Stimulated activated CD8-positive, alpha-beta memory T cell treated with anti-CD3 and anti-CD28 coated beads, Interleukin-12 subunit alpha, Interleukin-12 subunit beta, amount 100 ng/mL, for 1 hour (primary cell): ENCODE results near the gene INO80C.
"Not testable (repeated sequence)": the region's sequence is repeated elsewhere in the genome, so short reads cannot be mapped to it uniquely, and the experiment has no call there.

Source experiments
- DNase-seq: peaks from one replicate; pipeline ENCODE4 v3.0.0-alpha.2; 2020; ENCODE audit warnings: low read depth

Gene INO80C

GRCh38 chr18:35460736-35461161 is 37.0 kb downstream of the INO80C start:
- no peak for DNase-seq

DNA sequence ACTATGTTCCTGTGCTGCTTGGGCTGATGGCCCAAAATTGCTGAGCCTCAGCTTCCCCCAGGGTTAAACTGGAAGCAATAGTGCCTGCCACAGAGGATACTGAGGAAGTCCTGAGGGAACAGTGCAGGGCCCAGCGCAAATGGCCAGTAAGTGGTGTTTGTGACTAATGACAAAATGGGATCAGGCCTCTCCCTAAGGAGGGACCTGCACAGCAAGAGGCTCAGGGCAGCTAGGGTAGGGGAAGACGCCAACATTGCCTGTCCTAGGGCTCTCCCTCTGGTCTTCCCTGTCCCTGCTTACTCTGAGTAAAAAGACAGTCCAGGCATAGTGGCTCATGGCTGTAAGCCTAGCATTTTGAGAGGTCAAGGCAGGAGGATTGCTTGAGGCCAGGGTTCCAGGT is 37.8 kb downstream of the INO80C start:
- no peak for DNase-seq

DNA sequence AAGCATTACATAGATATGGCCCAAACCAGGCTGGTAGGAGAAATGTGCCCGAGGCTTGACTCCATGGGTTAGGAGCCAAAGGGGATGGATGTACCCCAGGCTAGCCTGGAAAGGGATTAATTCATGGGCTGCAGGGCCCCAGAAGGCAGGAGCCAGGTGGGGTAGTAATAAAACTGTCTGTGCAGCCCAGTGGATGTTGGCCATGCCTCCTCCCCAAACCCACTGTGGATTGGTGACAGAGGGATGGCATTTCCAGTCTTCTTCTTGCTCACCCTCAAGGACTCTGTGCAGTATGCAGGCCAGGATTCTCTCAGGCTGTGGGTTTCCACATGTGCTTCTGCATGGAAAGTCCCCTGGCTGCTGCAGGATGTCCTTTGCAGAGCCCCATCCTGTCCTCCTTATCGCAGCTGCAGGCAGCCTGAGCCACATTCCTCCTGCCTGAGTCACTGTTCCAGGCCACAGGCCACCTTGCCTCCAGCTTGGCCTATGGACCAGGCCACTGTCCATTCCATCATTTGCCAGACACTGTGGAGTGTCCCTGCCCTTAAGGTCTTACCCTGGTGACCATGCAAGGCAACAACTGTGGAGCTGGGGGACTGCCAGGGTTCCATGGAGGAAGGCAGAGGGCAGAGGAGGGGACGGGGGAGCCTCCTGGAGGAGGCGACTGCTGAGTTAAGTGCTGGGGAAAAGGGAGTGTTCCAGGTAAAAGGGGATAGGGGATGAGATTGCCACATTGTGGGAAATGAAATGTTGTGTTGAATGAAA is 38.9 kb downstream of the INO80C start:
- no peak for DNase-seq

GRCh38 chr18:35458271-35458670 is 39.5 kb downstream of the INO80C start:
- no peak for DNase-seq

DNA sequence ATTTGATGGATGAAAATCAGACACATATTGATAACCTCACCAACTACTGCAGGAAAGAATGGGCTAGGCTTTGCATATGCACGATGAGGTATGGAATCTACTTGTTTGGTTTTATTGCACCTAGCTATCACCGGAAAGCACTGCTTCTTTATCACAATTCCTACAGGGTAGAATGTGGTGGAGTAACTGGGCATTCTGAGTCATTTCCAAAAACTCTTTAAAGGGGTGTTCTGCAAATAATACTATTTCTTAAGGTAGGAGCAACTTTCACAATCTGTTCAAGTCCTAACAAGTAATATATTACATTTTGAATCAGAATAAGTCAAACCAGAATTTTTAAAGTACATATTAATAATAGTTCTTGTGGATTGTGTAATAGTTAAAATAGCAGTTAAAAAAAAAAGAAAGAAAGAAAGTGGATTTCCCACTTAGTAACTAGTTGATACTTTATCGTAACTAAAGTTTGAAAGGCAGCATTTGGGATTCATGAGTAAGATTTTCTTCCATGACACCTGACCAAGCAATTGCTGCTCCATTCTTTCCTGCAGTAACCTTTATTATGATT is 40.5 kb downstream of the INO80C start:
- no peak for DNase-seq

DNA sequence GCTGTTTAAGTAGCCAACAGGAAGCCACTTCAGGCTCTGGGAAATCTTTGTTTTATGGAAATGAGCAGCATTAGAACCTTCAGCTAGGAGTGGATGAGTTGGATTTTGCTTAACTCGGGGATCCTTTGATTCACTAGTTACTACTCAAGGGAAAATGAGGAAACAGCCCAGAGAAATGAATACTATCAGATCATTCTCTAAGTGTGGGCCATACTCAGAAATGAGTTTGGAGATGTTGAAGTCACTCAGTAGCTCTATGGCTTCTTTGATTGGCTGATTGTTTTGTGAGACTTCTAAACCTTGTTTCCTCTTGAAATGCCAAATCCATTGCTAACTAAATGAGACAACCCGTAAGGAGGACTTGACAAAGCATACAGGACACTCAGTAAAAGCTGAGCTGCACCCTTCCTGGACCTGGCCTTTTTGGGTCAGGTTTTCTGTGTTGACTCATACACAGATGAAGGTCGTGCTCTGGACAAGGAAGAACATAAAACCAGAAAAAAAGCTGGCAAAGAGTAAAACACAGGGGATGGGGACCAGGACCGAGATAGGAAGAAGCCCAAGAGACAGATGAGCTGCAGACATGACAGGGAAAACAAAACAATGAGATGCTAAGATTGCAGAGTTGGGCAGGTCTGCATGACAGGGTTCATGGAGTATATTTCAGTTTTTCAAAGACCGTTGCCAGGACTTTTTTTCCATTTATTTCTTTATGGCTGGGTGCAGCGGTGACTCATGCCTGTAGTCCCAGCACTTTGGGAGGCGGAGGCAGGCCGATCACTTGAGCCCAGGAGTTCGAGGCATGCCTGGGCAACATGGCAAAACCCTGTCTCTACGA is 41.6 kb downstream of the INO80C start:
- no peak for DNase-seq

DNA sequence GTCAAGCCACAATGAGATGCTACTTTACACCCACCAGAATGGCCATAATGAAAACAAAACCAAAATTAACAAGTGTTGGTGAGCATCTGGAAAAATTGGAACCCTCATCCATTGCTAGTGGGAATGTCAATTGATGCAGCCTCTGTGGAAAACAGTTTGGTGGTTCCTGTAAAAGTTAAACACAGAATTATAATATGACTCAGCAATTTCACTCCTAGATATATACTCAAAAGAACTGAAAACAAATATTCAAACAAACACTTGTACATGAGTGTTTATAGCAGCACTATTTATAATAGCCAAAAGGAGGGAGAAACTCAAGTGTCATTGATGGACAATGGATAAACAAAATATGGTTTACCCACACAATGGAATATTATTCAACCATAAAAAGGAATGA is 43.0 kb downstream of the INO80C start:
- DNase-seq: no peak

DNA sequence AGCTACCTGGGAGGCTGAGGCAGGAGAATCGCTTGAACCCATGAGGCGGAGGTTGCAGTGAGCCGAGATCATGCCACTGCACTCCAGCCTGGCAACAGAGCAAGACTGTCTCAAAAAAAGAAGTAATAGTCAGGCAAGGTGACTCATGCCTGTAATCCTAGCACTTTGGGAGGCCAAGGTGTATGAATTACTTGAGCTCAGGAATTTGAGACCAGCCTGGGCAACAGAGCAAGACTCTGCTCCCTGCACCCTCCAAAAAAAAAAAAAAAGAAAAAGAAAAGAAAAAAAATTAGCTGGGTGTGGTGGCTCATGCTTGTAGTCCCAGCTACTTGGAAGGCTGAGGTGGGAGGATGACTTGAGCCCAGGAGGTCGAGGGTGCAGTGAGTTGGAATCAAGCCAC is 44.7 kb downstream of the INO80C start:
- not testable (repeated sequence) for DNase-seq

GRCh38 chr18:35451916-35452315 is 45.8 kb downstream of the INO80C start:
- no peak for DNase-seq

DNA sequence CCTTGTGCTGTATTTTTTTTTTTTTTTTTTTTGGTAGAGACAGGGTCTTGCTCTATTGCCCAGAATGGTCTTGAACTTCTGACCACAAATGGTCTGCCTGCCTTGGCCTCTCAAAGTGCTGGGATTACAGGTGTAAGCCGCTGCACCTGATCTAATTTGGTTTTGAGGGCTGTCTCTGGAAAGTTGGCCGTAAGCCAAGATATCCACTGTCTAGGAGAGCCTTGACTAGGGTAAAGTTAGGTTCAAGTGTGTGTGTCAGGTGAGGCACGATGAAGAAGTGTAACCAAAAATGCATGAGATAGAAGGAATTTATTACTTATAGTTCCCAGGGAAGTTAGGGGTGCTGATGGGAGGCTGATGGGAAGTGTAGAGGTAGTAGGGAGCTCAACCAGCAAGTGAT is 46.7 kb downstream of the INO80C start:
- no peak for DNase-seq

DNA sequence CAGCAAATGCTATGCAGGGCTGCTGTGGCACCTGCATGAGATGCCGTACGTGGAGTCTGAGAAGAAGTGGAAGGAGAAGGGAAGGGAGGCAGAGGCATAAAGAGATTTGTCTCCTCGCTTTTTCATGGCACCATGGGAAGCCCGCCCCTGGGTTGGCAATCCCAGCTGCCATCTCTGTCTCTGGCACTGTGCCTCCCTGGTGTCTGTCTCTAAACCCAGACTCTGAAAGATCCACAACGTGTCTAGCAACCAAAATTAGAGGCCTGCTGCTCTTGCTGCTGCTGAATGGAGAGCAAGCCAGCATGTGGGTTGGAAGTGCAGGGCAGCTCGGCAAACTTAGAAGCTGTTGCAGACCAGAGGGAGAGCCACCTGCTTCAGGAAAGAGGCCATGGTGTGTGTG is 53.1 kb downstream of the INO80C start:
- no peak for DNase-seq

DNA sequence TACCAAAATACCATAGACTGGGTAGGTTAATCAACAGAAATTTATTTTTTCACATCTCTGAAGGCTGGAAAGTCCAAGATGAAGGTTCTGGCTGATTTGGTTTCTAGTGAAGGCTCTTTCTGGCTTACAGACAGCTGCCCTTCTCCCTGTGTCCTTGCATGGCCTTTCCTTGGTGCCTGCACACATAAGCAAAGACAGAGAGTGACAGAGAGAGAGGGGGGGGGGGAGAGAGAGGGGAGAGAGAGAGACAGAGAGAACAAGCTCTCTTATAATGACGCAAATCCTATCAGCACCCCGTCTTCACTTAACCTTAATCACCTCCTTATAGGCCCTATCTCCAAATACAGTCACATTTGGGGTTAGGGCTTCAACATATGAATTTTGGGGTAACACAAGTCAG is 53.9 kb downstream of the INO80C start:
- DNase-seq: no peak

DNA sequence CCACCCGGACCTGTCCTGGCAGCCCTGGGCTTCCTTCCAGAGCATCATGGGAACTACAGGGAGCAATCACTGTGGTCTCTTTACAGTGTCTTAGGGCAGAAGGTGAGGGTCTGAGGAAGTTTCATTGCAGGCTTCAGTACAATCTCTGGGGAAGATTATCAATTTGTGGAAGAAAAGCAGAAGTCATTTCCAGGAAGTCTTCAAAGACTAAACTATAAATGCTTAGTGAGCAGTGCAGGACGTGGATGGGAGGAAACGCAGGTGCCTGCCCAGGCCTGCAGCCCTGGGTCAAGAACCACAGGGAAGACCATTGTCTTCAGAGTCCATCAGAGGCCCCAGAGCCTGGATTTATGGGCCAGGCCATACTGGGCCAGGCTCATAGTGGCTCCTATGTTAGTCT is 54.3 kb downstream of the INO80C start:
- no peak for DNase-seq

- no peak for DNase-seq
These were observed 55.1 kb downstream of the INO80C start for GRCh38 chr18:35442701-35443100.

- no peak for DNase-seq
These were observed 55.7 kb downstream of the INO80C start for GRCh38 chr18:35441857-35442595.

DNA sequence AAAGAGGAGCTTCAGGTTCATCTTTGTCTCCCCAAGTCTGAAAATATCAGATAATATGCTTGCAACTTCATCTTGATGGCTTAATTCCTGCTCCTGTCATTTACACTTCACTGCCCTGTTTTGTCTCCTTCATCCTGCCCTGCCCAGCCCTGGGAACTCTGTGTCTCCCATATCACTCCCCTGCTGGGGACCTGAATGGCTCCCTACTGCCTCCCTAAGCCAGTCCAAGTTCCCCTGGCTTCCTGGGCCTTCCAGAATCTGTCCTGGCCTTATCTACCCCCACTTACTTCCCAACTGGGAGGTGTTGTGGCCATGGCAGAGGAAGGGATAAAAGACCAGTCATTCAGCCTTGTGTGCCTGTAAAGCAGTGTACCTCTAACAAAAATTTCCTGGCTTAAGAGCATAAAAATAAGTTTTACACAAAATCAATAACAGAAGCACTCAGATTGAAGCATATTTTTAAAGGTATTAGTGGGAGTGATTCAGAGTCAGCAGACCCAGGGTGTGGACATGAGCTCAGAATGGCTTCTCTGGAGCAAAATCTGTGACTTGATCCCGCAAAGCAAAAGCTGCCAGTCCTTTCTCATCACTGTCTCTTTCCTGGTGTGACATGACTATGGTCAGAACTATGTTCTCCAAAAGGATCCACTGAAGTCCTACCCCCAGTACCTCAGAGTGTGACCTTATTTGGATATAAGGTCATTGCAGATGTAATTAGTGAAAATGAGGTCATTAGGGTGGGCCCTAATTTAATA is 59.1 kb downstream of the INO80C start:
- DNase-seq: no peak

DNA sequence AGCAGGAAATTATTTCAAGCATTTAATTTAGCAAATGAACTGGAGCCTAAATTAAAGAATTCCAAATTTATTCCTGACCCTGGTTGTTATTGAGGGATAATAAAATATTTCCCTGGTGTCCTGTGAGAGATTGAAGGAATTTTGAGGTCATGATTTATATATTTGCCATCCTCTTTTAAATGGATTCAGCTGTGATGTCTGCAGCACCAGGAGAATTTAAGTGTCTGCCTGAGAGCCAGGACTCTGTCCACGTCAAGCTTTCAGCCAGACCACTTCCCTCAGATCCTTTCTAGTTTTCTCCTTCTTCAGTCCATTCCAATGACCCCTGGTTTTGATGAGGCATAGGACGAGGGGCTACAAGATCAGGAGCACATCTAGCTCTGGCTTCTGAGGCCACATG is 59.9 kb downstream of the INO80C start:
- no peak for DNase-seq

GRCh38 chr18:35436076-35436649 is 61.6 kb downstream of the INO80C start:
- DNase-seq: no peak

DNA sequence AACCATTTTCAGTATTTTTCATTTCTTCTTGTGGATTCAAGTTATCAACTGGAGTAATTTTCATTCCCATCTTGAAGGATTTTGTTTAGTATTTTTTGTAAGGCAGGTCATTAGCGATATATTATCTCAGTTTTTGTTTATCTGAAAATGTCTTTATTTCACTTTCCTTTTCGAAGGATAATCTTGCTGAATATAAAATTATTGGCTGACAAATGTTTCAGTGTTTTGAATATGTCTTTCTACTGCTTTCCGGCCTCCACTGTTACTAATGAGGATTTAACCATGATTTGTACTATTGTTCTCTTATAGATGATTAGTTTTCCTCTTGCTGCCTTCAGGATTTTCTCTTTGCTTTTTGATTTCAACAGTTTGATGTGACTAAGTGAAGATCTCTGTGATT is 62.4 kb downstream of the INO80C start:
- no peak for DNase-seq

GRCh38 chr18:35432565-35433001 is 65.2 kb downstream of the INO80C start:
- no peak for DNase-seq

DNA sequence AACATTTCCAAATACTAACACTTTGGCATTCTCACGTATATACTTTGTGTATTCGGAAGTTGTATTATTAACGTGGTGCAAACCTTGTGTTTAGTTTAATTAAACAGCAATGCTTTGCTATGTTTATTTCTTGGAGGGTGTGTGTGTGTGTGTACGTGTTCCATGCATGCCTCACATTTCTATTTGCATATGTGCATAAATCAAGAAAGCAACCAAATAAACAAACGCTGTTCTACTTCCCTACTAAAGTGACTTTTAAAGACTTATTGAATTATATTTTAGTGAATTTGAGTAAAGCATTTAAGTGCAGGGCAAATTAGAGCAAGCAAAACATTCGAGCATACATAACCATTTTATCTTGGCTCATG is 66.4 kb downstream of the INO80C start:
- DNase-seq: no peak
